ENCODE data around the gene NRXN3.

Gene NRXN3

GRCh38 chr14:79328863-79329262 is 1158.7 kb downstream of the NRXN3 start:
- no peak for DNase-seq

DNA sequence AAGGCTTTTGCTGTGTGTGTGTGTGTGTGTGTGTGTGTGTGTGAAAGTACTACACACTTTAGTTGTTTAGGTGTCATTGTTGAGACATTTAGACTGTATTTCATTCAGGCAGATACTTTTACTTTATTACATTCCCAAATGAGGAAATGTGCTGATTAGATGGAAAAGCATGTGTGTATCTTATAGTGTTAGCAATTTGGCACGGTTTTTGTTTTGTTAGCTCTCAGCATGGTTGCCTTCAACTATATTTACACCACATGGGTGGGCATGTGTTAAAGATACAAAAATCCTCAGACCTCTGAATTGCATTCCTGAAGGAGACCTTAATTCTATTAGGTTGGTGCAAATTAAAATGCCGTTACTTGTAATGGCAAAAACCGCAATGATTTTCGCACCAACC is 1161.7 kb downstream of the NRXN3 start:
- DNase-seq, result no peak

DNA sequence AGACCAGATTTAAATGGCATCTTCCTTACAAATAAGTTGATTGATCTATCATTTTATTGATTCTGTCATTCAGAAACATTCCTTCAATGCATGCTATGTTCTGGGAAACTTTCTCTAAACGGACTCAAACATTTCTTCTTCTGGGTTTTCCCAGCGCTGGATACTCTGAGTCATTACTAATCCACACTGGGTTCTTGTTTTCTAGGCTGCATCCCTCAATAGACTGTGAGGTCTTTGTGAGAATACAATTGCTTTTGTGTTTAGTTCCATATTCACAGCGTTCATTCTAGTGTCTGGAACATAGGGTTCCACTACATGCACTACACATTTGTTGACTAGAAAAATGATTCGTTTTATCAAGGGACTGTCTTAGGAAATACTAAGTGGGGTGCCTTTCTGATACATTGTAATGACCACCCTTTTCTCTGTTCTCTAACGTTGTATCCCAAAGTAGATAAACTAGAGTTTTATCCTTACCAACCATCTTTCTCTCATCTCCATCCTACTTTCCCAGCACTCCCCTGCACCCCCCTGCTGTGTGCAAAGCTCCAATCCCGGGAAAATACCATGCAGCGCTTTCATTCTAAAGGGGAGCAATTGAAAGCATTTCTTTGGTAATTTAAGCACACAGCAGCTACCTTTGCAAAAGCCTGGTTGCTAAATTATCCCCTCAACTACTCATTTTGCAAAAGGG is 1162.5 kb downstream of the NRXN3 start:
- no peak for DNase-seq

- no peak for DNase-seq
These were observed 1163.0 kb downstream of the NRXN3 start for GRCh38 chr14:79333198-79333546.

- no peak for DNase-seq
These were observed 1164.1 kb downstream of the NRXN3 start for GRCh38 chr14:79334272-79334671.

DNA sequence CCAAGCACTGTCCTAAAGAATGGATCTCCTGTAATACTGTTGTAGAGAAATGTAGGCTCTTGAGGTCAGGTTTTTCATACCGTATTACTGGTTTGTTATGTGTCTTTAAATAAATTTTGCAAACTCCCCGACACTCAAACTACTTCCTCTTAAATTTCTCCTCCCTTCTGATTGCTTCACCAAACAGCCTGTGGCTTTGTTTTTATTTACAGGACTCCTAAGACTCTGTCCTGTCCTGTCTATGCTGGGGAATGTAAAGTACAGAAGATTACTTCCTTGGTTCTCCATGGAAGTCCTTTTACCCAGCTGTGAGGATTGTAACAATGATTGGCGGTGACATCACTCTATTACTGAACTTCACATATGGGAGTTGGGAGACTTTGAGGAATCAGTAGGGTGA is 1167.6 kb downstream of the NRXN3 start:
- DNase-seq, result no peak

DNA sequence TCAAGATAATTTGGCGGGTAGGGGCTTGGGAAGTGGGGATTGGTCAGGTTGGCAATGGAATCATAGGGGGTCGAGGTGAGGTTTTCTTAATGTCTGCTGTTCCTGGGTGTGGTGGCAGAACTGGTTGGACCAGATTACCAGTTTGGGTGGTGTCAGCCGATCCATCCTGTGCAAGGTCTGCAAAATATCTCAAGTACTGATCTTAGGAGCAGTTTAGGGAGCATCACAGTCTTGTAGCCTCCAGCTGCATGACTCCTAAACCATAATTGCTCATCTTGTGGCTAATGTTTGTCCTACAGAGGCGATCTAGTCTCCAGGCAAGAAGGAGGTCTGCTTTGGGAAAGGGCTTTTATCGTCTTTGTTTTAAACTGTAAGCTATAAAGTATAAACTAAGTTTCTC is 1172.8 kb downstream of the NRXN3 start:
- DNase-seq, result no peak

DNA sequence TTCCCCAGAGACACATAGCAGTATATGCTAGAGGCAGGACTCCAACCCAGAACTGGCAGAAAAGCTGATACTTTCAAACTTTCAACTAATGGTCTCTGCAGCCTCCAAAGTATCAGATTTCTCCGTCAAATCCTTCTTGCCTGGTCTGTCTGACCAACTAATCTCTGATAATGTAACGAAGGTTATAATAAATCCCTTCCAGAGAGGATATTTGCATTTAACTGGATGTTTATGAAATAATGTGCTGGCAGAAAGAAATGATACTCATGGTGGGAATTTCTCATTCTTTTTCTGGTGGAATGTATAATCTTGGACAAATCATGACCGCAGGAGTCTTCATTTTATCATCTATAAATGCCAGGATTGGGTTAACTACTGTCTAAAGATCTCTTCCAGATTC is 1180.8 kb downstream of the NRXN3 start:
- no peak for DNase-seq

- DNase-seq, result no peak
These were observed 1182.0 kb downstream of the NRXN3 start for GRCh38 chr14:79352076-79352630.

DNA sequence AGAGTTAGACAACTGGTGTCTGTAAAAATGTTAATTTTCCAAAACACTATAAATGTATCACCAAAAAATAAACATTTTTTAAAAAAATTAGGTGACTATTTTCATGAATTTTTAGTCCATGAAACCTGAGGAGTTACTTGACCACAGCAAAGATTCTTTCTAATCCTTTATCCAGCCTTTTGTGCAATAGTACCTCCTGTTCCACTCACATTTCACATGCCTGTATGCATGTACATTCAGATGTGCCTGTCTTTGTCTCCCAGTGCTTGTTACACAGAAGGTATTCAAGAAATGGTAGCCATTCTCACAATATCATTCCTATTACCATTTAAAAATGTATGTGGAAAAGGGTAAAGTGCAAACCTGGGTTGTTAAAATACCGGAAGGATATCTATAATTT is 1184.2 kb downstream of the NRXN3 start:
- no peak for DNase-seq

- DNase-seq, result no peak
These were observed 1185.9 kb downstream of the NRXN3 start for GRCh38 chr14:79356040-79356439.

- no peak for DNase-seq
These were observed 1187.1 kb downstream of the NRXN3 start for GRCh38 chr14:79357307-79357706.

DNA sequence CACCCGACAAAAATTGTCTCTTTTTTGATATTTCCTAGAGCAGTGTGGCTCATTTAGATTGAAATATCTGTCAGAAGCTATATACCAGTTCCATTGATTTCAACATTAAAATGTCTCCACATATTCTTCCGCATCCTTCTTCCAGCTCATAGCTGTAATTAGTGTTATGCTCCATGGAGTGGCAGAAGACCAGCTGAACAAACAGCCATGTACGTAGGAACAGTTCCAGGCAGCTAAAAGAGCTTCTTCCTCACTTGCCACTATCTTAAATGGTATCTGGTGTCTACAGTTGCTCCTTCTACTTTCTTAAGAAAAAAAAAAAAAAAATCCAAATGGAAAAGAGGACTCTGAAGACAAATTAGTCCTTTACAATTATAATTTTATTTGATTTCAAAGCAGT is 1193.1 kb downstream of the NRXN3 start:
- DNase-seq, result no peak

- no peak for DNase-seq
These were observed 1199.5 kb downstream of the NRXN3 start for GRCh38 chr14:79369359-79370332.

- no peak for DNase-seq
These were observed 1200.8 kb downstream of the NRXN3 start for GRCh38 chr14:79370969-79371368.

DNA sequence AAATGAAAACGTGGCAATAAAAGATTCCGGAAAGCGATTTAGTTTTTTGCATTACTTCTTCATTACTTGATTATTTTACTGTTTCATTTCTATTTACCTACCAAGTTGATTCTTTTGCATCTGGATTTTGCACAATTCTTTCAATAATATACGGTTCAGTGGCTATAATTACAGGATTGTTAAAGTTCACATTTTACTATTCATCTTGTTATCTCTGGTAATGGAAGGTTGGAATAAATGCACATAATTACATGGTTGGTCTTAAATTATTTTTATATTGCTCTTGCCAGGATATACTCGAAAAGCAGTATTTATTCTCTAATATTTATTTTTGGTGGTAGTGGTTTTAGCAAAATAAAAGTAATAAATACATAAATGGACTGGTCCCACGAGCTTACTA is 1203.3 kb downstream of the NRXN3 start:
- no peak for DNase-seq

DNA sequence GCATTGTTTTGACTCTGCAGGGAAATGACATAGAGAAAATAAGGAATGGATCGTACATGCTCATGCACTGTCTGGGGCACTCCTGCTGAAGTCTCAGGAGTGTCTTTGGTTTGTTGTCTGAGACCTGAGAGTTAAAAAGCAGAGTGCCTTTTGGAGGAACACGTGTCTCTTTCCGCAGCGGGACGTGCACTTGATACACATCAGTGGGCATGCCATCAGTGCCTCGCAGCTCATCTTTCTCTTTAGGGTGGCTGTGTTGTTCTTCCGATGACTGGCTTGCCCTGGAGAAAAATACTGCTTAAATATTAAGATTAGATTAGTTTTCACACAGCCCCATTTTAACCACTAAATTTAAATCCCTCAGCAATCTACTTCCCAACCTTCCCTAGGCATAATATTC is 1205.2 kb downstream of the NRXN3 start:
- no peak for DNase-seq

DNA sequence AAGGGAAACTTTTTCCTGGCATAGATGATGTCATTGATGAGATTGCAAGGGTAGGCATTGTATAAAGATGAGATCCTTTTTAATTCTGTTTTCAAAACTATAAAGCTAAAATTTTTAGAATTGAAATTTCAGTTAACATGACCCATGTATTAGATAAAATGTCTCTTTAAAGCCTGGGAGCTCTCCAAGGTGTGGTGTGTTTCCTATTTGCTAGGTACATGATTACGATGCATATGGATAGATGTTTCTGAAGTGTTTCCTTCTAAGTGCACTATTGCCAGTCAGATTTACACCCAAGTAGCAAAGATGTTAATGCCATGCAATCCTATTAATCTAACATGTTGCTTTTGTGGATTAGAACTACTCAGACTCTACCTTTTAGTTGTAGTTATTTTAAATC is 1206.4 kb downstream of the NRXN3 start:
- DNase-seq, result no peak

GRCh38 chr14:79378020-79378419 is 1207.8 kb downstream of the NRXN3 start:
- no peak for DNase-seq

DNA sequence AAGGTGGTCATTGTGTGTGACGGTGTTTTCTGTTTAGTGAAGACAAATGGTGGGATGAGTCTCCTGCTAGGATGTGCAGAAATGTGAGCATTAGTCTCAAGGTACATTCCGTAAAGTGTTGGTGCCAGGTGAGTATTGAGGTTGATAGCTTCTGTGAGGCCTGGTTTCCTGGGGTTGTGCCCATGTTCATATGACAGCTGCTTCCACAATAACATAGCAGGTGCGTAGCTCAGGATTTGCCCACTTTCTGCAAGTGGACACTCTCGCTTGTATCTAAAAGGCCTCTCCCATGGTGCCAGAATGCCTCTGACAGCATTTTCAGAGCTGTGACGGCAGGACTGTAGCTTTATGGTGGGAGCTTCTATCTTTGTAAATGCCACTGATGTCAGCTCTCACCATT is 1209.1 kb downstream of the NRXN3 start:
- DNase-seq, result no peak

DNA sequence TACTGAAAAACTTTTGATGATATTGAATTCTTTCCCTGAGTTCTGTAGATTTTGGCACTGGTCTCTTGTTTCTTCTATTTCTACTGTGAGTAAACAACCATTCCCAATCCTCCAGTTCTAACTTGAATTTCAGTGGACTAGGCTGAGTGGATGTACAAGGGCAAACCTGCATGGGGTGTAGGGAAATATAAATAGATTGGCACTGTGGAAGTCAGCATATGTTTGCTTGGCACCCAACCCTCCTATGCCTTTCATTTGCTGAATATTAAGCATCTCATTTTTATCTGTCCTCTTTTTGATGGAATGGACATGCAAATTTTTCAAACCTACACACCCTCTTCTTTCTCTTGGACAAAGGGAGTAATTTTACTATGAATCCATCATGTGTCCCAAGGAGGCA is 1212.9 kb downstream of the NRXN3 start:
- DNase-seq, result no peak

- no peak for DNase-seq
These were observed 1213.3 kb downstream of the NRXN3 start for GRCh38 chr14:79383475-79383874.

- DNase-seq, result no peak
These were observed 1224.9 kb downstream of the NRXN3 start for GRCh38 chr14:79395061-79395460.

DNA sequence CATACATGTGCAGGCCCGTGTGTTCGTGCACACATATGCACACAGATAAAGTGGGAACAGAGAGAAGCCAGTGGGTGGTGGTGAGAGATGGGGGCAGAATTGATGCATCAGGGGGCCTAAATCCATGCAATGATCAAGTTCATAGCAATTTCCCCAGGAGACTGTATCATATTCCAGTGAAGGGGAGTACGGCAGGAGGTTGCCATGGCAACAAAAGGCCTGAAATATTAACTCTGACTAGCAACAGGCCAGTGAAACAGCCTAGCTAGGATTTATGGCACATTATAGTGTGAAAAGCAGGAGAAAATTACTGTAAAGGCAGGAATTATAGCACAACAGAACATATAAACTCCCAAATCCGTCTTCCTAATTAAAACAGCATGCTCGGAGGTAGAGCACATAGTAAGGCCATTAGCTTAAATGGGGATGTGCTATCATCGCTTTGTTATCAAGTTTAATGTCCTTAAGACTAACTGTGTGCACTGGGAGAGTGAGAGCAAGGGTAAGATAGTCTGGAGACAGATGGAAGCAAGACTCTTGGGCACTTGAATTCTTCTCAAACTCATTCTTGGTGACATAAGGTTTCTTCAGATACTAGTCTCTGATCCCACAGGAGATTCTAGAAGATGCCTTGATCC is 1234.8 kb downstream of the NRXN3 start:
- DNase-seq, result no peak
